Mesodermal cell (in vitro differentiated cells): ENCODE data around the gene TCEAL5.
"Not testable (repeated sequence)": the region's sequence is repeated elsewhere in the genome, so short reads cannot be mapped to it uniquely, and the experiment has no call there.

Experiments used
- H3K27ac ChIP-seq: 2 replicates; pipeline ENCODE4 v1.7.0; 2013; ENCODE audit warnings: mild to moderate bottlenecking, low read depth, low read length, moderate library complexity; ENCODE audit not compliant: severe bottlenecking
- H3K36me3 ChIP-seq: 2 replicates; pipeline ENCODE4 v1.7.1; 2013; ENCODE audit warnings: mild to moderate bottlenecking, low read length, moderate library complexity; ENCODE audit not compliant: control insufficient read depth, insufficient read depth
- H3K4me1 ChIP-seq: one replicate; pipeline ENCODE4 v1.7.1; 2013; ENCODE audit warnings: mild to moderate bottlenecking, low read length; ENCODE audit not compliant: insufficient read depth, control insufficient read depth, poor library complexity, severe bottlenecking
- H3K4me3 ChIP-seq: 2 replicates; pipeline ENCODE4 v1.7.0; 2013; ENCODE audit warnings: low read length, control low read depth, mild to moderate bottlenecking; ENCODE audit not compliant: insufficient read depth, poor library complexity, severe bottlenecking; ENCODE audit errors: extremely low read depth
- H3K9me3 ChIP-seq: 2 replicates; pipeline ENCODE4 v1.7.1; 2013; ENCODE audit warnings: mild to moderate bottlenecking, low read length, moderate library complexity; ENCODE audit not compliant: control insufficient read depth
- WGBS, 2 experiments: methylation state at CpG; one replicate each; pipeline ENCODE4 v1.1.5; 2013; ENCODE audit warnings: missing lambda C conversion rate in 2 of 2; ENCODE audit not compliant: insufficient coverage in 2 of 2; 5-methylcytosine and 5-hydroxymethylcytosine counted together

The TCEAL5 gene

GRCh38 chrX:103234869-103235268 lies 41.7 kb downstream of the TCEAL5 start:
- H3K36me3 ChIP-seq: no peaks in the 10 kb centered on the region
- H3K4me1 ChIP-seq: no peaks in the 10 kb centered on the region
- H3K27ac ChIP-seq: no peak overlapping the region
- WGBS, 2 experiments: no CpG with 5 or more reads among the region's 1 CpG
- H3K9me3 ChIP-seq: no peaks in the 10 kb centered on the region
- H3K4me3 ChIP-seq: no peak overlapping the region

GRCh38 chrX:103233263-103233662 lies 43.3 kb downstream of the TCEAL5 start:
- Histone ChIP-seq H3K27ac (no peak overlapping the region), H3K36me3 (no peaks in the 10 kb centered on the region), H3K4me1 (no peaks in the 10 kb centered on the region), H3K4me3 (no peak overlapping the region), H3K9me3 (no peaks in the 10 kb centered on the region)
- WGBS, 2 experiments: 88 to 89% methylated on average over 1 to 2 of the region's 2 CpGs

DNA sequence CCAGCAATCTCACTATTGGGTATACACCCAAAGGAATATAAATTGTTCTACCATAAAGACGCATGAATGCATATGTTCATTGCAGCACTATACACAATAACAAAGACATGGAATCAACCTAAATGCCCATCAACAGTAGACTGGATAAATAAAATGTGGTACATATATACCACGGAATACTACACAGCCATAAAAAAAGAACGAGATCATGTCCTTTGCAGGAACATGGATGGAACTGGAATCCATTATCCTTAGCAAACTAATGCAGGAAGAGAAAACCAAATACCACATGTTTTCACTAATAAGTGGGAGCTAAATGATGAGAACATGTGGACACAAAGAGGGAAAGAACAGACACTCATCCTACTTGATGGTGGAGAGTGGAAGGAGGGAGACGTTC lies 50.6 kb downstream of the TCEAL5 start:
- H3K4me1 ChIP-seq, H3K27ac ChIP-seq, H3K36me3 ChIP-seq, H3K9me3 ChIP-seq, H3K4me3 ChIP-seq: not testable (repeated sequence)
- 100% methylated on average over 1 of the region's 4 CpGs; no CpG with 5 or more reads in 1 of the 2 experiments for WGBS, 2 experiments
